GM19328 (cell line): ENCODE measurements around the gene LCN12.

Source experiments
- ATAC-seq: cut with Tn5 transposase; IDR thresholded peaks from one replicate; pipeline ENCODE4 v1.9.1; 2021; ENCODE audit warnings: mild to moderate bottlenecking, moderate library complexity; ENCODE audit not compliant: unreplicated experiment

The LCN12 gene

DNA sequence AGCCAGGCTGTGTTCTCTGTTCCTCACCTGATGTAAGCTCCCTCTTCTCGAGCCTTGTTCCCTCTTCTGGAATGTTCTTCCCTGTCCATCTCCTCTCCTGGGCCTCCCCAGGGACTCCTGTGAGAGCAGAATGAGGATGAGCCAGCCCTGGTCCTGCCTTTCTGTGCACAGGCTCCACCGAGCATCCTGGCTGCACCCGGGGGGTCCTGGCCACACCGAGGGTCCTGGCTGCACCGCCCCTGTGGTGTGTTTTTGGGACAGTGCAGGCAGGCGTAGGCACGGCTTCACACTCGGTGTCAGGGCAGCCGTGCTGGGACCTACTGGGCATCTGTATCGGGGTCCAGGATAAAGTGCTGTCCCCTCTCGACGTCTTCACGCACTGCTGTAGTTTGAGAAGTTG lies 25.3 kb upstream of the LCN12 start:
- no peak for ATAC-seq

DNA sequence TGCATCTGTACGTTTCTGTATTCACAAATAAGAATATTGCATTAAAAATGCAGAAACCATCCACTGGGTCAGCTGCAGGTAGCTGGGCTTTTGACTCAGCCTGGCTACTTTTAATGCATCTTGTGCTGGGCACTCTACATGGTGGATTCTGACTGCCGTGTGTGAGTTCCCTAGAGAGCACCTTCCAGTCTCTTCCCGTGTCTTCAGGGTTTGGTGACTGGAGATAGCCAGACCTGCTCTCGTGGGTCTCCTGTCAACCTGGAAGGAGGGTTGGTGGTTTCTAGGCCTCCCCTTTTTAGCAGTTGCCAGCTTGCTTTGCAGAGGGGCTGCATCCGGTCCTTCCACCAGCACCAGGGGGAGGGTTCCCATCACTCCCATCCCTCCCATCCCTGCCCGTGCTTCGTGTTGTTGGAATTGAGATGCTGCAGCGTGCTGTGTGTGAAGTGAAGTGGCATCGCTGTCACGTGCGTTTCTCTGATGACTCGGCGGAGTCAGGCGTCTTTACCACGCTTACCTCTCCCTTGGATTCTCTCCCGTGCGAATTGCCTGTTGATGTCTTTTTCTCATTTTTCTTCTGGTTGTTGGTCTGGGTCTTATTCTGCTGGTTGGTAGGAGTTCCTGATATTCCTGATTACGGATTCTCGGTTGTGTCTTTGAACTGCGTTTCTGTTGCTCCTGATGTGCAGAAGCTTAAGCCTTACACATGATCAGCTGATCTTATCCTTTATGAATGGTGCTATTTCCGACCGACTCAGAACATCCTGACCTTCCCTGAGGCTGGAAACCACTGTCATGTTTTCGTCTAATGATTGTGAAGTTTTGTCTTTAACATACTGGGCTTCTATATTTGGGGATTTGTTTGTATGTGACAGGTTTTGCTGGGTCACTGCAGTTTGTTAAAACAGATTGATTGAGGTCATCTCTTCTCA lies 24.5 kb upstream of the LCN12 start:
- no peak for ATAC-seq

DNA sequence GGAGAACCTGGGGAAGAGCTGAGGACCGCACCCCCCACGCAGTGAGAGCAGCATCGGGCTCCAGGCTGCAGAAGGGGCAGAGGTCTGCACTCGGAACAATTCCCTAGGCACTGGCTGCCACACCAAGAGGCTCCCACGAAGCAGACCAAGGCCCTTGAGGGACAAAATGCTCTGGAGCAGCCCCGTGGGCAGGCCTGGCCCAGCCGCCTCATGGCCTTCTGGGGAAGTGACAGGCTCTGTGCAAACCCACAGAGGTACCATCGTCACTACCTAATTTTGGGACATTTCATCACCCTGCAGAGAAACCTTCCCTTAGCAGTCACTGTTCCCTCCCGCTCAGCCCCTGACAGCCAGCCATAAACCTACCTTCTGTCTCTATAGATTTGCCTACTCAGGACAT lies 23.5 kb upstream of the LCN12 start:
- no peak for ATAC-seq

DNA sequence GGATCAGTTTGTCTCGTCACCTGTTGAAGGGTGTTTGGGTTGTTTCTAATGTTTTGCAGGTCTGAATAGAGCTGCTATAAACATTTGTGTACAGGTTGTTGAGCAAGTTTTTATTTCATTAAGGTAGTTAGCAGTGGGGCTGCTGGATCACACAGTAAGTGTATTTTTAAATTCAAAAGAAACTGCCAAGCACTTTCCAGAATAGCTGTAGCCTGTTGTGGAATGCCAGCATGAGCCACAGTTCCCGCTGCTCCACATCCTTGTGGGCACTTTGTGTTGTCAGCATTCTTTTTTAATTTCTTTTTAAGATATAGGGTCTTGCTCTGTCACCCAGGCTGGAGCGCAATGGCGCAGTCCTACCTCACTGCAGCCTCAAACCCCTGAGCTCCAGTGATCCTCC lies 22.1 kb upstream of the LCN12 start:
- ATAC-seq, result no peak

DNA sequence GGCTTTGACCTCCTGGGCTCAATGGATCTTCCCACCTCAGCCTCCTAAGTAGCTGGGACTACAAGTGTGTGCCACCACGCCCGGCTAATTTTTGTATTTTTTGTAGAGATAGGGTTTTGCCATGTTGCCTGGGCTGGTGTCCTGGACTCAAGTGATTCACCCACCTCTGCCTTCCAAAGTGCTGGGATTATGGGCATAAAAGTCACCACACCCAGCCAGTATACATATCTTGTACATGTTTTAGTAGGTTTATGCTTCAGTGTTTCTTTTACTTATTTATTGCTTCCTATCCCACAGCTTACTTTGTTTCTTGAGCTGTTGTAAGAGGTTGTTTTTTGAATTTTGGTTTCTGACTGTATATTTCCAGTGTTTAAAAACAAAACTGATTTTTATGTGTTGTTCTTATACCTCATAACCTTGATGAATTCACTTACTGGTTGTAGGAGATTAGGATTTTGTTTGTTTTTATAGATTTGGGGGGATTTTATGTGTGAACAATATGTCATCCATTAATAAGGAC lies 20.4 kb upstream of the LCN12 start:
- no peak for ATAC-seq

DNA sequence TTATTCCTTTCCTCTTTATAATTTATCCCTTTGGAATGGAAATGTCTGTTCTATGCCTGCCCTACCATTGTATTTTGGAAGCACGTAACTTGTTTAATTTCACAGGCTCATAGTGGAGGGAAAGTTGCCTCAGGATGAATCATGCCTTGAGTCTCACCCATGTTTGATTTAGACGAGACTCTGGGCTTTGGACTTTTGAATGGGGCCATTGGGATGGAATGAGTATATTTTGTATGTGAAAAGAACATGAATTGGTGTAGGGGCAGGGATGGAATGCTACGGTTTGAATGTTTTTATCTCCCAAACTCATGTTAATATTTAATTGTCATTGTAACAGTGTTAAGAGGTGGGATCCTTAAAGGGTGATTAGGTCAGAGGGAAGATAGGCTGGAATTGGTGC lies 17.8 kb upstream of the LCN12 start:
- no peak for ATAC-seq

DNA sequence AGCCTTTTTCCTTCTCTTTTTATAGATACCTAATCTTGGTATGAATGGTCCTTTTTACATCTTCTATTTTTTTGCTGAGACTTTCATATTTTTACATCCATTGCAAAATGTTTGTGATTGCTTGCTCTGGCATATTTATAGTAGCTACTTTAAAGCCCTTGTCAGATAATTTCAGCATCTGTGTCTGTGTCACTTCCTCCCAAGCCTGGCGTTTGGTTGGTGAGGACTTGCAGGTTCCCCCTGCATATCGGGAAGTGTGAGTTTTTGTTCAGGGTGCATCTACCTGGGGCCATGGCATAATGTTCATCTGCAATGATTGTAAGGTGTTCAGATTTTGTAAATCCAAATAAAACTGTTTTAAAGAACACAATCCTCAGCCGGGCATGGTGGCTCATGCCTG lies 16.4 kb upstream of the LCN12 start:
- ATAC-seq, result no peak

DNA sequence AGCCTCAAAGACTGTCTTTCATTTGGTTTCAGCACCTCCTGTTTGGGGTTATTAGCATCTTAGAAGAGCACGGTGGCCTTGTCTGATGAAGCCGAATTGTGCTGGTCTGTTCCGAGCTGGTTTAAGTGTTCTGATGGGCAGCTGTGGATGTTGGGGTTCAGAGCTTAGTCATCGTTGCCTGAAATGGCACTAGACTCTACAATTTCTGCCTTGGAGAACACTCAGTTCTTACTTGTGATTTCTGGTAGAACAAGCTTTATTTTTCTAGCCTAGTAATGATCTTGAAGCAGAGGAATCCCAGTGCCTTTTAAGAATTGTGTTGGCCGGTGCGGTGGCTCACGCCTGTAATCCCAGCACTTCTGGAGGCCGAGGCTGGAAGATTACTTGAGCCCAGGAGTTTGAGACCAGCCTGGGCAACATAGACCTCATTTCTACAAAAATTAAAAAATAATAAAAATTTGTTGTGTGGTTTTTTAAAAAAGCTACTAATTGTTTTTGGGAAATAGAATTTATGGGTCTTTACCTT lies 15.4 kb upstream of the LCN12 start:
- ATAC-seq, result no peak

DNA sequence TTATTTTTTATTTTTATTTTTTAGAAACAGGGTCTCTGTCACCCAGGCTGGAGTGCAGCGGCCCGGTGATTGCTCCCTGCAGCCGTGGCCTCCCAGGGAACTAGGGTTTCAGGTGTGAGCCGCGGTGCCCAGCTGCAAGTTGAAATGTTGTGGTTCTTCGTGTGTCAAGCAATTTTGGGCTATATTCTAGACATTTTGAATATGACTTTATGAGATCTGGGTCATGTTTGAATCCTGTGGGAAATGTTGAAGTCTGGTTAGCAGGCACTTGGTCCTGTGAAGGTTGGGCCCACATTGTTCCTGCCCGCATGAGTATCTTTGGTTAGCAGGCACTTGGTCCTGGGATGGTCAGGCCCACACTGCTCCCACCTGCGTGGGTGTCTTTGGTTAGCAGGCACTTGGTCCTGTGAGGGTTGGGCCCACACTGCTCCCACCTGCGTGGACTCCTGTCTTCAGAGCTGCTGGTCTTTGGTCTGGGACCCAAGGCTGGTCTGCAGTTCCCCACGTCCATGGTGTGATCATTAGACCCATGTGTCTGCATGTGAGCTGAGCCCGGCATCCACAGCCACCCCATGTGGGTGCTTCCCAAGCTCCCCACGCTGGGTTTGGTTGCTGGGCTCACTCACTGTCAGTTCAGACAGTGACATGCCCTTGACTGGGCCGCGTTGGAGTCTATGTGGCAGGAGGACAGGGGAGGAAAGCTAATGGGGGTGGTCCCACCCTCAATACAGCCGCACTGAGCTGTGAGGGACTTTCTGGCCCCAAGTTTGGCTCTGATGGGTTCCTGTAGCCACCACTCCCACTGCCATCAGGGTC lies 14.7 kb upstream of the LCN12 start:
- no peak for ATAC-seq

DNA sequence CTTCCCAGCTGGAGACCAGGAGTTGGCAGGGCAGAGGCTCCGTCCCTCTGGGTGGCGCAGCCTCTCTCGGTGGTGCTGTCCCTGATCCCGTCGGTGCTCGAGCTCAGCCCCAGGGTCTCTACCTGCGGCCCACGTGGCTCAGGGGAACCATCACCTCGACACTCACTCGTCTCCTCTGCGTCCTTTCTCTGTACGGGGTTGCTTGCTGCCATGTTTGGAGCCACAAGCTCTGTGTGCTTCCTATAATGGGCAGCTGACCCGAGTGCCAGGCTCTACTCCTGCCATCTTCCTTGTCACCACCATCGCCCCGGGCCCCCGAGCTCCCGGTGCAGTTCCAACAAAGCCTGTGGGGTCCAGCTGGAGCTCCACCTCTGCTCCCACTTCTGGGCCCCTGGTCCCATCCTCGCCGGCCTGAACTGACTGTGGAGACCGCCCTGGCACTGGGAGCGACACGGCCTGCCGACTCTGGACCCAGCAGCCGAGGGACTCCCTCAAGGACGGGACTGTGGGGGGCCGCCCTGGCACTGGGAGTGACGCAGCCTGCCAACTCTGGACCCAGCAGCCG lies 12.6 kb upstream of the LCN12 start:
- no peak for ATAC-seq

DNA sequence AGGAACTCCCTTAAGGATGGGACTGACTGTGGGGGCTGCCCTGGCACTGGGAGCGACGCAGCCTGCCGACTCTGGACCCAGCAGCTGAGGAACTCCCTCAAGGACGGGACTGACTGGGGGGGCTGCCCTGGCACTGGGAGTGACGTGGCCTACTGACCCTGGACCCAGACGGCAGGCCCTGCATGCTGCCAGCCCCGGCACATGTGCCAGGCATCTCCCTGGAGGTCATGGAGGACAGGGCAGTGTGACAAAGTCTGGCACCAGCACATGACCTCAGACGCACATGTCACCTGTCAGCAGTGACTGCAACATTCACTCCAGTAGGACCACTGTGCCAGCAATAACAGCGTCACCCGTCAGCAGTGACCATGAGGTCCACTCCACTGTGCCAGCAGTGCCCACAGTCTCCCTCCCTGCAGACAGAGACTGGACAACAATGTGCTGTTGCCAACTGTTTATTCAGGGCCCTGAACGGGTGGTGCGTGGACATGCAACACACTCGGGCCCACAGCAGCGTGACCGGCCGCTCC lies 12.0 kb upstream of the LCN12 start:
- ATAC-seq, result no peak

DNA sequence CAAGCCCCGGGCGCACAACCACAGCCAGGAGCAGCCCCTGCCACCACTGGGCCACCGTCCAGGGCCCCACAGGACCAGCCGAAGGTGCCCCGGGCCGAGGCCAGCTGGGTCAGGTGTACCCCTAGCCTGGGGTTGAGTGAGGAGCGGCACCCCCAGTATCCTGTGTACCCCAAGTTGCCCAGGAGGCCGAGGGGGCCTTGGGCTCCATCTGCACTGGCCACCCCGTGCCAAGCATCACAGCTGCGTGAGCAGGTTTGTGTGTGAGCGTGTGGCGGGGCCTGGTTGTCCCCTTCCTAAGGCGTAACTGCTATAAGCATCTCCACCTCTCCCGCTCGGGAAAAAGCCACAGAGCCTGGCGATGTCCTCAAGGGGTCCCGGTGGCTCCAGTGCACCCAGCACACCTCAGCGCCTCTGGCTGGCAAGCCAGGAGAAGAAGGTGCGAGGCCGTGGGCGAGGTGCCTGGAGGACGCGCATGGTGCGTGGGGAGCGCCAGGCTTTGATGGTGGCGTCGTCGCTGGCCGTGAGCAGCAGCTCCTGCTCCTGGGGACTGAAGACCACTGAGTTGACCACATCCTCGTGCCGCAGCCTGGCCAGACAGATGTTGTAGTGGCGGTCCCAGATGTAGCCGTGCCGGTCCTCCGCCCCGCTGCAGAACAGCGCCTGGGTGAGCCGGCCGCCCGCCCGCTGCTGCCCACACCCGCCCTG lies 11.4 kb upstream of the LCN12 start:
- no peak for ATAC-seq

DNA sequence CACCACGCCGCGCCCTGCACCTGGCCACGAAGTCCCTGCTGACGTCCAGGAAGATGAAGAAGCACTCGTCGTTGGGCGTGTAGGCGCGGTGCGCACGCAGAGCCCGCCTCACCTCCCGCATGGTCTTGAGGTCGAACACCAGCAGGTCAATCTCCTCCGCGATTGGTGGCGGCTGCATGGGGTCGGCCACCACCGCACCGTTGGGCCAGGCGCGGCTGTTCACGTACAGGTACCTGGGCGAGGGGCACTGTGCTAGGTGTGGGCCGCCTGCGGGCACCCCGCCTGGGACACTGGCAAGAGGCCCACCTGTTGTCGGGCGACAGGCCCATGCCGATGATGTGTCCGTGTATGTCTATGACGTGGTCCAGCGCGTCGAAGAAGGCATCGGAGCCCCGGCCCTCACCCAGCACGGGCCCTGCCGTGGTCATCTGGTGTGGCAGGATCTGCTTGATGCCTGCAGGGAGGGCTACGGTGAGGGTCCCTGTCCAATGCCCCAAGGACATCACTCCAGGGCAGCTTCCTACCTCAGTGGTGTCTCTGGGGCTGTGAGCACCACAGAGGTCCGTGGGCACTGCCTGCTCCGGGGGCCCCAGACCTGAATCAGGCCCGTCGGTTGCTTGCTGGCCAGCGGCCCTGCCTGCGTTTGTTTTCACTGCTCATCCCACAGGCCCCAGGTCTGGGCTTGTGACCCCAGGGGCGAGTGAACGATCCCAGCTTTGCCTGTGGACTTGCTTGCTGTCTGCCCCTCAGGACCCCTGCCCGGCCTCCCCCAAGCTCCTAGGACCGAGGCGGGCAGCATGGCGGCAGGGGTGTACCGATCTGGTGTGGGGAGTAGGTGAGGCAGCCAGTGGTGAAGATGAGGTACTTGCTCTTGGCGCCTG lies 10.6 kb upstream of the LCN12 start:
- no peak for ATAC-seq

DNA sequence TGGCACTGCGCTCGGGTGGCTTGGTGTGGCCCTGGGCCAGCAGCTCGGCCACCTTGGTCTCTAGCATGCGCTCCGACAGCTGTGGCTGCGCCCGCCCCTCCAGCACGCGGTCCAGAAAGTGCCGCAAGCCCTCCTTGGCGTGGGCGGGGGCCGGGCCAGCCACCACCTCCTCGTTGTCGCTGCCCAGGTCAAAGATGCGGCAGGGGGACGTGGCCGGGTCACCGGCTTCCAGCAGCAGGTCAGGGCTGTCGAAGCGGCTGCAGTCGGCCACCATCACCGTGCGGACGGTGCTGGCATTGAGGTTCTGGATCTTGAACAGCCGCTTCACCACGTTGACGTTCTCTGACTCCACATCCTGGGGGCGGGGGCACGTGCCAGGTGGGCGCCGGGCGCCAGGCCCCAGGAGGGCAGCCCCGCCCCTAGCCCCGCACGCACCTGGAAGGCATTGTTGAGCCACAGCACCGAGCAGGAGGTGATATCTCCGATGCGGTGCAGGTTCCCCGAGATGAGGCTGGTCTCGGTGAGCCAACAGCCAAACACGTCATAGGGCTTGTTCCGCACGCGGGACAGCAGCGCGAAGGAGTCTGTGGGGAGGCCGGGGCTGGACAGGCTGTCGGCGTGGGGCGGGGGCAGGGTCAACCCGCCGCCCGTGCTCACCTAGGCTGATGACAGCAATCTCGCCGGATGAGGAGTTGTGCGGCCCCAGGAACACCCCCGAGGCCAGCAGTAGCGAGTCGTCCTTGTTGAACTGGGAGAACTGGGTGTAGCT lies 9.8 kb upstream of the LCN12 start:
- no peak for ATAC-seq

DNA sequence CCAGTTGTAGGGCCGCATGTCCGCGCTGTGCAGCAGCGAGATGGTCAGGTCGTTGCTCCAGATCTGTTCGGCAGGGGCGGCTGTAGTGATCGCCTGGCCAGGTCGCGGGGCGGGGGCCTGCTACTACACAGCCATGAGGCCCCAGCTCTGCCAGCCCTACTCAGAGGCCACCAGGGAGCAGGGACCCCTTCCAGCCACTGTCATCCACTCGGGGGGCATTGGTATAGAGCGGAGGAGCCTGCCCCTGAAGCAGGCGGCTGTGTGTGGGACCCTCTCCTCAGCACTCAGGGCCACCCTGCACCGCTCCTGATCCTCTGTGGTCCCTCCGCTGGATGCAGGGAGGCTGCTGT lies 9.2 kb upstream of the LCN12 start:
- ATAC-seq, result no peak

DNA sequence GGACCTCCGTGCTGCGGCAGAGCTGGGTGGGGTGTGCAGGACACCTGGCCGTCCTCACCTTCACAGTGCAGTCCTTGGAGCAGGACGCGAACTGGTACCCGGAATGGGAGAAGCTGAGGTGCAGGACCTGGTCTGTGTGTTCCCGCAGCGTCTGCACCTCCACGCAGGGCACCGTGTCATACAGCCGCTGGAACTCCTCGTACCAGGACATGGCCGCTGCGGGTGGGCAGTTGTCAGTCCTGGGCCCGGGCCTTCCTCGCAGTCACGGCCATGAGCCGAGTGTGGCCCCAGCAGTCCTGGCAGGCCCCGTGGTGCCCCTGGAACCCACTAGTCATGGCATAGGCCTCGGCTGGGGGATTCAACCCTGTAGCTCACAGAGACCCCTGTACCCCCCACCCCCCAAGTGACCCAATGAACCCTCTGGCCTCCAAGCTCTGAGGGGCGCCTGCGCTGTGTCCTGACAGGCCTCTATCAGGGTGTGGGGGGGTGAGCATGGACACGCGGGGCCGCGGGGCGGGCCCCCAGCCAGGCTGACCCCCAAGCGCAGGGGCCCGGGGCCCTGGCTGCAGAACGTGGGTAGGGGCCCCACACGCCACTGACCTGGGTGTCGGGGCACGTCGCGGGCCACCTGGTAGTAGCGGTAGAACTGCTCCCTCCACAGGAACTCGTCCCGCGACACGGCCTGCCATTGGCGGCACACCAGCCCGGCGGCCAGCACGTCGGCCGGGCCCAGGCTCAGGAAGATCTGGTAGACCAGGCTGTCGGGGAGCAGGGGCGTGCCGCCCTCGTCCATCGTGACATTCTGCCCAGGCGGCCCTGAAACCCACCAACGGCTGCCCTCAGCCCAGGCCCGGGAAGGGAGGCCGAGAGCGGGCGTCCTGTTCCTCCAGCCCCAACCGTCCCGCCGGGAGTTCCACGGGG lies 8.5 kb upstream of the LCN12 start:
- no peak for ATAC-seq

DNA sequence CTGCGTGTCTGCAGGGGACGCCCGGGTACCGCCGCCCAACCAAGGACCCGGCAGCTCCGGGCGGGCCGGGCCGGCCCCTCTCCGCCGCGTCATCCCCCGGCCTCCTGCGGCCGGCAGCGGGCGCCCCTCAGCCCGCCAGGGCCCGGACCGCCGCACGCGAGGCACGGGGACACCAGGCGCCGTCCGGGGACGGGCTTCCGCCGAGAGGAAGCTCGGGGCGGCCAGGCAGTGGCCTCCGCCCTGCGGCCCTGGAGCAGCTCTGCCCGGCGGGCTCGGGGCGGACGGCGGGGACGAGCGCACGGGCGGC lies 7.9 kb upstream of the LCN12 start:
- peak; percentile 25 for ATAC-seq
